Trophoblast cell (in vitro differentiated cells and primary cell): ENCODE measurements around the gene GPR55.

Source experiments
- DNase-seq, 2 donors: peaks; one replicate each; pipeline ENCODE4 v3.0.0-alpha.2; 2016
- H2AFZ ChIP-seq: 2 replicates; pipeline ENCODE4 v1.6.1; 2013; ENCODE audit warnings: low read length, moderate library complexity, mild to moderate bottlenecking; ENCODE audit not compliant: insufficient read depth, poor library complexity
- H2AK5ac ChIP-seq: 2 replicates; pipeline ENCODE4 v1.6.1; 2013; ENCODE audit warnings: mild to moderate bottlenecking, low read length
- H2BK120ac ChIP-seq: 2 replicates; pipeline ENCODE4 v1.6.1; 2013; ENCODE audit warnings: low read length, mild to moderate bottlenecking, moderate library complexity; ENCODE audit not compliant: insufficient read depth, poor library complexity
- H2BK12ac ChIP-seq: 2 replicates; pipeline ENCODE4 v1.6.1; 2013; ENCODE audit warnings: mild to moderate bottlenecking, low read length, moderate library complexity
- H2BK5ac ChIP-seq: 2 replicates; pipeline ENCODE4 v1.6.1; 2013; ENCODE audit warnings: low read length, low read depth, moderate library complexity, mild to moderate bottlenecking; ENCODE audit not compliant: poor library complexity
- H3K14ac ChIP-seq: 2 replicates; pipeline ENCODE4 v1.6.1; 2013; ENCODE audit warnings: mild to moderate bottlenecking, low read length
- H3K18ac ChIP-seq: 2 replicates; pipeline ENCODE4 v1.6.1; 2013; ENCODE audit warnings: mild to moderate bottlenecking, low read length
- H3K23ac ChIP-seq: 2 replicates; pipeline ENCODE4 v1.6.1; 2013; ENCODE audit warnings: low read length
- H3K27ac ChIP-seq: 2 replicates; pipeline ENCODE4 v1.5.1; 2013; ENCODE audit warnings: low read depth, mild to moderate bottlenecking, inconsistent platforms, low read length, moderate library complexity
- H3K27me3 ChIP-seq: 2 replicates; pipeline ENCODE4 v1.6.1; 2013; ENCODE audit warnings: inconsistent platforms, mild to moderate bottlenecking, low read length, moderate library complexity; ENCODE audit not compliant: insufficient read depth
- H3K36me3 ChIP-seq, 2 experiments: 1 replicate in 1 of 2; 2 replicates in 1 of 2; pipeline ENCODE4 v1.6.1; 2013; ENCODE audit warnings: low read length in 2 of 2, mild to moderate bottlenecking in 2 of 2, moderate library complexity in 1 of 2; ENCODE audit not compliant: insufficient read depth in 2 of 2, control insufficient read depth in 1 of 2
- H3K4ac ChIP-seq: 2 replicates; pipeline ENCODE4 v1.6.1; 2013; ENCODE audit warnings: low read depth, mild to moderate bottlenecking, low read length, moderate library complexity
- H3K4me1 ChIP-seq, 2 experiments: 1 replicate in 1 of 2; 2 replicates in 1 of 2; pipeline ENCODE4 v1.6.1; 2013; ENCODE audit warnings: low read length in 2 of 2, mild to moderate bottlenecking in 2 of 2, moderate library complexity in 1 of 2; ENCODE audit not compliant: insufficient read depth in 2 of 2, control insufficient read depth in 1 of 2
- H3K4me2 ChIP-seq: 2 replicates; pipeline ENCODE4 v1.6.1; 2013; ENCODE audit warnings: inconsistent platforms, mild to moderate bottlenecking, low read length, moderate library complexity
- H3K4me3 ChIP-seq: 2 replicates; pipeline ENCODE4 v1.5.1; 2013; ENCODE audit warnings: mild to moderate bottlenecking, low read depth, low read length, inconsistent platforms
- H3K79me1 ChIP-seq: one replicate; pipeline ENCODE4 v1.6.1; 2013; ENCODE audit warnings: low read length
- H3K79me2 ChIP-seq: 2 replicates; pipeline ENCODE4 v1.6.1; 2013; ENCODE audit warnings: low read length, mild to moderate bottlenecking; ENCODE audit not compliant: control insufficient read depth, insufficient read depth, poor library complexity
- H3K9ac ChIP-seq: 2 replicates; pipeline ENCODE4 v1.6.1; 2013; ENCODE audit warnings: mild to moderate bottlenecking, low read length
- H3K9me3 ChIP-seq: 2 replicates; pipeline ENCODE4 v1.6.1; 2013; ENCODE audit warnings: low read depth, mild to moderate bottlenecking, control low read depth, inconsistent platforms, low read length; ENCODE audit not compliant: insufficient read depth
- H4K12ac ChIP-seq: 2 replicates; pipeline ENCODE4 v1.6.1; 2013; ENCODE audit warnings: low read depth, mild to moderate bottlenecking, low read length, moderate library complexity
- H4K8ac ChIP-seq: 2 replicates; pipeline ENCODE4 v1.6.1; 2013; ENCODE audit warnings: low read depth, mild to moderate bottlenecking, low read length, moderate library complexity
- H4K91ac ChIP-seq: one replicate; pipeline ENCODE4 v1.6.1; 2013; ENCODE audit warnings: low read depth, mild to moderate bottlenecking, low read length, moderate library complexity
- WGBS: extraction: QIAGEN DNeasy Blood & Tissue Kit; methylation state at CpG from one replicate; pipeline ENCODE4 v1.1.7; 2013; ENCODE audit warnings: missing lambda C conversion rate; ENCODE audit not compliant: insufficient read length, insufficient coverage; ENCODE audit errors: extremely low coverage; 5-methylcytosine and 5-hydroxymethylcytosine counted together

Gene GPR55

DNA sequence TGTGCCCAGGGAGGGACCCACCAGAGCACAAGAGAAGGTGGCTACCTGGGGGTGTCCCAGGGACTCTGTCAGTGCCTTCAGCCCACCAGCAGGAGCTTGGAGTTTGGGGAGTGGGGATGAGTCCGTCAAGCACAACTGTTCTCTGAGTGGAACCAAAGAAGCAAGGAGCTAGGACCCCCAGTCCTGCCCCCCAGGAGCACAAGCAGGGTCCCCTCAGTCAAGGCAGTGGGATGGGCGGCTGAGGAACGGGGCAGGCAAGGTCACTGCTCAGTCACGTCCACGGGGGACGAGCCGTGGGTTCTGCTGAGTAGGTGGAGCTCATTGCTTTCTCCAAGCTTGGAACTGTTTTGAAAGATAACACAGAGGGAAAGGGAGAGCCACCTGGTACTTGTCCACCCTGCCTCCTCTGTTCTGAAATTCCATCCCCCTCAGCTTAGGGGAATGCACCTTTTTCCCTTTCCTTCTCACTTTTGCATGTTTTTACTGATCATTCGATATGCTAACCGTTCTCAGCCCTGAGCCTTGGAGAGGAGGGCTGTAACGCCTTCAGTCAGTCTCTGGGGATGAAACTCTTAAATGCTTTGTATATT is 46.3 kb downstream of the GPR55 start:
- H2AFZ ChIP-seq = no peak overlapping the region
- no peaks in the 10 kb centered on the region for H3K4me1 ChIP-seq
- H2BK12ac ChIP-seq = no peak overlapping the region
- H3K14ac ChIP-seq = no peak overlapping the region
- no peak overlapping the region for H3K4me2 ChIP-seq
- H3K9ac ChIP-seq = no peak overlapping the region
- H3K27me3 ChIP-seq = no peaks in the 10 kb centered on the region
- H3K23ac ChIP-seq = no peak overlapping the region
- no peaks in the 10 kb centered on the region for H3K79me1 ChIP-seq
- no peak overlapping the region for H4K12ac ChIP-seq
- H3K9me3 ChIP-seq = peaks cover 2% of the 10 kb centered on the region
- H4K91ac ChIP-seq = no peak overlapping the region
- H3K27ac ChIP-seq = no peak overlapping the region
- no peaks in the 10 kb centered on the region for H3K79me2 ChIP-seq
- H3K4ac ChIP-seq = no peak overlapping the region
- H2AK5ac ChIP-seq = no peak overlapping the region
- no peak overlapping the region for H3K4me3 ChIP-seq
- no peak for DNase-seq
- WGBS = no CpG with 5 or more reads among the region's 10 CpGs
- no peak overlapping the region for H2BK5ac ChIP-seq
- H3K36me3 ChIP-seq = peaks cover 54 to 57% of the 10 kb centered on the region in 2 experiments
- H3K18ac ChIP-seq = no peak overlapping the region
- no peak overlapping the region for H2BK120ac ChIP-seq
- no peak overlapping the region for H4K8ac ChIP-seq

DNA sequence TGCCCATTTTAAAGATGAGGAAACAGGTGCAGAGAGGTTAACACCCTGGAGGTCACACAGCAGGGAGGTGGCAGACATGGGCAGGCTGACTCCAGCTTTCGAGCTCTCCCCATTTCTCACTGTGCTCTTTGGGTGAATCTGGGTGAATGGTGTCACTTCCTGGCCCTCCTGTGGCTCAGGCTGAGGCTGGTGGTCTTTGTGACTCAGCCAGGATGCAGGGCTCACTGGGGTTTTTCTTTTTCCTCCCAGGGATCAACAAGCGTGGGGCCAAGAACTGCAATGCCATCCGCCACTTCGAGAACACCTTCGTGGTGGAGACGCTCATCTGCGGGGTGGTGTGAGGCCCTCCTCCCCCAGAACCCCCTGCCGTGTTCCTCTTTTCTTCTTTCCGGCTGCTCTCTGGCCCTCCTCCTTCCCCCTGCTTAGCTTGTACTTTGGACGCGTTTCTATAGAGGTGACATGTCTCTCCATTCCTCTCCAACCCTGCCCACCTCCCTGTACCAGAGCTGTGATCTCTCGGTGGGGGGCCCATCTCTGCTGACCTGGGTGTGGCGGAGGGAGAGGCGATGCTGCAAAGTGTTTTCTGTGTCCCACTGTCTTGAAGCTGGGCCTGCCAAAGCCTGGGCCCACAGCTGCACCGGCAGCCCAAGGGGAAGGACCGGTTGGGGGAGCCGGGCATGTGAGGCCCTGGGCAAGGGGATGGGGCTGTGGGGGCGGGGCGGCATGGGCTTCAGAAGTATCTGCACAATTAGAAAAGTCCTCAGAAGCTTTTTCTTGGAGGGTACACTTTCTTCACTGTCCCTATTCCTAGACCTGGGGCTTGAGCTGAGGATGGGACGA is 47.1 kb downstream of the GPR55 start:
- Histone ChIP-seq H3K4me1 (peaks cover 2 to 3% of the 10 kb centered on the region in 2 experiments), H3K14ac (no peak overlapping the region), H3K9me3 (peaks cover 2% of the 10 kb centered on the region), H4K91ac (no peak overlapping the region), H3K79me1 (no peaks in the 10 kb centered on the region), H3K4me2 (no peak overlapping the region), H4K12ac (no peak overlapping the region), H4K8ac (no peak overlapping the region), H2BK5ac (no peak overlapping the region), H3K4ac (no peak overlapping the region), H3K18ac (no peak overlapping the region), H2AFZ (no peak overlapping the region), H3K4me3 (no peak overlapping the region), H3K27ac (no peak overlapping the region), H3K36me3 (peaks cover 61 to 64% of the 10 kb centered on the region in 2 experiments), H3K9ac (no peak overlapping the region), H2BK120ac (no peak overlapping the region), H3K79me2 (no peaks in the 10 kb centered on the region), H3K23ac (no peak overlapping the region), H3K27me3 (no peaks in the 10 kb centered on the region), H2AK5ac (no peak overlapping the region), H2BK12ac (no peak overlapping the region)
- WGBS = no CpG with 5 or more reads among the region's 20 CpGs
- no peak for DNase-seq

DNA sequence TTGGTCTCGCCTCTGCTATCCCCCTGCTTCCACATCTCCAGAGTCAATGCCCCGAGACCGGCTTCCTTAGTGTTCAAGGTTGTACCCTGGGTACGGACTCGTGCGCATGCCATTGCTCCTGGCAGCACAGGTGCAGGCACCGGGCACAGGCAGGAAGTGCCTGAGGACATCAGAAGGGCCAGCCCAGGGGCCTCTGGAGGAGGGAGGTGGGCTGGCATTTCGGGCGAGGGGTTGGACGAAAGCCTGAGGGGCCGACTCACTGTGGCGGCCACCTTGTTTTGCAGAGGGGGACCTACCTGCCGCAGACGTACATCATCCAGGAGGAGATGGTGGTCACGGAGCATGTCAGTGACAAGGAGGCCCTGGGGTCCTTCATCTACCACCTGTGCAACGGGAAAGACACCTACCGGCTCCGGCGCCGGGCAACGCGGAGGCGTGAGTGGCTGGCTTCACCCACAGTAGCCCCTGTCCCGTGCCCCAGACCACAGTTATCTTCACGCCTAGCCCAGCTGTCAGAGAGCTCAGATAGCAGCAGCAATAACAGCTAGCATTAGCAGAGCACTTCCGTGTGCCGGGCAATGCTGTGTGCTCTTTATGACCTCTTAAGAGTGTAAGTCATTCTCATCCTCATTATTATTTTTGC is 47.8 kb downstream of the GPR55 start:
- Histone ChIP-seq H3K79me2 (no peaks in the 10 kb centered on the region), H4K91ac (no peak overlapping the region), H2AK5ac (no peak overlapping the region), H4K8ac (no peak overlapping the region), H3K23ac (no peak overlapping the region), H2BK5ac (no peak overlapping the region), H3K27ac (no peak overlapping the region), H3K27me3 (no peaks in the 10 kb centered on the region), H2AFZ (no peak overlapping the region), H3K18ac (no peak overlapping the region), H3K4me2 (no peak overlapping the region), H3K14ac (no peak overlapping the region), H3K9me3 (peaks cover 2% of the 10 kb centered on the region), H3K4me1 (peaks cover 10% of the 10 kb centered on the region in 2 experiments), H3K79me1 (peaks cover 3% of the 10 kb centered on the region), H3K9ac (no peak overlapping the region), H3K4me3 (no peak overlapping the region), H2BK12ac (no peak overlapping the region), H4K12ac (no peak overlapping the region), H3K4ac (no peak overlapping the region), H2BK120ac (no peak overlapping the region), H3K36me3 (peaks cover 64 to 65% of the 10 kb centered on the region in 2 experiments)
- WGBS = no CpG with 5 or more reads among the region's 27 CpGs
- DNase-seq = no peak

DNA sequence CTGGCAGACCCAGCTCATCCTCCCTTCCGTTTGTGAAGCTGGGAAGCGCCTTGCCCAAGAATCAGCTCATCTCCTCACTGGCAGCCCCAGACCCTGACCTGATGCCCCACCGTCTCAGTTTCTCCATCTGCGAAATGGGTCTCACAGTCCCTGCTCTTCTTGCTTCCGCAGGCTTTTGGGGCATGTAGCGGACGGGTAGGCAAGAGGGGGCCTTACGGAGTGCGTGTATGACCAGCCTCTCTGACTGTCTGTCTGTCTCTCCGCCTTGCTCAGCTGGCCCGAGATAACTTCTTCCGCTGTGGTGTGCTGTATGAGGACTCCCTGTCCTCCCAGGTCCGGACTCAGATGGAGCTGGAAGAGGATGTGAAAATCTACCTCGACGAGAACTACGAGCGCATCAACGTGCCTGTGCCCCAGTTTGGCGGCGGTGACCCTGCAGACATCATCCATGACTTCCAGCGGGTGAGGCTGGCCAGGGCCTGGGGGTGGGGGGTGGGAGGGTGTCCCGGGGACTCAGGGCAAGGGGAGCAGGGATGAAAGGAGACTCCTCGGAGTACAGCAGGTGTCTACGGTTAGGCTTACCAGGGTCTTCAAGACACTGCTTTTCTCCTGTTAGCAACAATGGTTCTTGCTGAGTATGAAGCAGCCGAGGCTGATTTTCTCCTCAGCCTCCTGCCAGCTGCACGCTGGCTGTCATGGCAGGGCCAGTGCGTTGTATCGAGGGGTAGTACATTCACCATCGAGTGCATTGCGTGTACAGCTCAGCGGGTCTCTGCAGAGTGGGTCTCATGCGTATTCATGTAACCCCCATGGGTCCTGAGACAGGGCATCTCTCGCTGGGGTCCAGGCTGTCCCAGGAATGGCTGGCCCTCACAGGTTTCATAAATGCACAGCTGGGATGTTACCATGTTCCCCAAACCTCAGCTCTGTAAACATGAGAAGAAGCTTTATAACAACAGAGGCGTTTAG is 49.4 kb downstream of the GPR55 start:
- no peak overlapping the region for H3K4me3 ChIP-seq

More for the DNA sequence above, 49.4 kb downstream of the GPR55 start:
- Histone ChIP-seq H3K27me3 (no peaks in the 10 kb centered on the region), H4K91ac (no peak overlapping the region), H2AK5ac (no peak overlapping the region), H3K14ac (no peak overlapping the region), H2BK5ac (no peak overlapping the region), H3K4ac (no peak overlapping the region), H4K8ac (no peak overlapping the region), H3K9me3 (peaks cover 2% of the 10 kb centered on the region), H4K12ac (no peak overlapping the region), H2BK12ac (no peak overlapping the region), H3K79me1 (peaks cover 15% of the 10 kb centered on the region), H3K4me1 (peaks cover 22 to 23% of the 10 kb centered on the region in 2 experiments), H3K36me3 (peaks cover 64 to 65% of the 10 kb centered on the region in 2 experiments), H3K79me2 (peaks cover 3% of the 10 kb centered on the region), H3K18ac (no peak overlapping the region), H3K9ac (no peak overlapping the region), H2AFZ (no peak overlapping the region), H2BK120ac (no peak overlapping the region), H3K27ac (no peak overlapping the region), H3K23ac (no peak overlapping the region), H3K4me2 (no peak overlapping the region)
- DNase-seq = no peak
- WGBS = no CpG with 5 or more reads among the region's 34 CpGs
